RPMI8226 (cell line): Measurements from ENCODE around the gene DARS1.

Experiments
- DNase-seq: peaks from one replicate; pipeline ENCODE4 v3.0.0-alpha.2; 2015

Gene DARS1

DNA sequence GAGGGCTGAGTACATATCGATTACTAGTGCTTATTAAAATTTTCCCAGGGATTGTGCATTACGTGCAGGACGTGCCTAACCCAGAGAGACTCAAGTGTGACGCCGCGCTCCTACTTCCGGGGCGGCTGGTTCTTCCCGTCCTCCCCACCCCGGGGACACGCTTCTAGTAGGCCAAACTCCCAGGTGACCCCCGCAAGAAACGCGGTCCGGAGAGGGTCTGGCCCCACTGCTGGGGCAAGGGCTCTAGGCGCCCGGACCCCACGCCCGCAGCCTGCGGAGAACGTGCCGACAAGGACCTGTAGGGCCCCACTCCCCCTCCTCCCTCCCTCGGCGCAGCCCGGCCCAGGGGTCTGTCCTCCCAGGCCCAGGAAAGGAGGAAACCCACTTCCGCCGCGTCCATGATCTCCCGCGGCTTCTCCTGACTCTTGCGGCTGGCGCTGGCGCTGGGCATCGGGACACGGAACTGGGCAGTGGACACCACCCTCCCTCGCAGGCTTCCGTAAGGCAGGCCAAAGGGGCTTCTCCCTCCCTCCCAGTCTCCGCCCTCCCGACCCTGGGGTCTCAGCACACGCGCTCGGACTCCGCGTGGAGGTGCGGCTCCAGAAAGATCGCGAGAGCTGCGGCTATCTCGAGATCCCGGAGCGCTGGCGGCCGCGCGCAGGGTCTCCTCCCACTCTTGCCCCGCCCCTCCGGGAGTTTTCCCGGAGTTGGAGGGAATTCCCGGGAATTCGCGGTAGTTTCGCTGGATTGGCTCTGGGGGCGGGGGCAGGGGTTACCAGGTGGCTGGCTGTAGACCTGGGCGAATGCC is at the start of gene DARS1:
Gene DARS1, minus strand, starts transcription at position 609 of the 808 bp plus-strand sequence. Its CDS starts 158 bp downstream, at position 451.
- DNase-seq = peak; percentile 92

DNA sequence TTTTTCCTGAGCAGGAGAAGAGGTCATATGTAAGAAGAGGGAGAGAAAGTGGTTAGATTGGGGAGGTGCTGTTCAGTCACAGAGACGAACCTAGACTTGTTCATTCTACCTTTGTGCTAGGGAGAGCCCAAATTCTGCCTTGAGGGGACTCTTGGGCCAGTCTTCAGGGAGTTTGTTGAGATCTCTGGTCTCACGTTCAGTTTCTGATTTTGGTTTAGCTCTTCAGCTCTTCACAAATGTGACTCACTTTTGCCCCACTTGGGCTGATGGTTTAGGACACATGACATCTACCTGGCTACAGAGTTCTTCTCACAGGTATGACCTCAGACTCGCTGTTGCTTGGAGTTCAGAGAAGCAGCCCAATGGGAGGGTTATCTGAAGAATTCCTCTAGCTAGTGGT is 49.2 kb upstream of the DARS1 start:
- no peak for DNase-seq

- no peak for DNase-seq
These were observed 47.5 kb upstream of the DARS1 start for GRCh38 chr2:136032817-136033535.

- DNase-seq = no peak
These were observed 46.8 kb upstream of the DARS1 start for GRCh38 chr2:136032192-136032591.

DNA sequence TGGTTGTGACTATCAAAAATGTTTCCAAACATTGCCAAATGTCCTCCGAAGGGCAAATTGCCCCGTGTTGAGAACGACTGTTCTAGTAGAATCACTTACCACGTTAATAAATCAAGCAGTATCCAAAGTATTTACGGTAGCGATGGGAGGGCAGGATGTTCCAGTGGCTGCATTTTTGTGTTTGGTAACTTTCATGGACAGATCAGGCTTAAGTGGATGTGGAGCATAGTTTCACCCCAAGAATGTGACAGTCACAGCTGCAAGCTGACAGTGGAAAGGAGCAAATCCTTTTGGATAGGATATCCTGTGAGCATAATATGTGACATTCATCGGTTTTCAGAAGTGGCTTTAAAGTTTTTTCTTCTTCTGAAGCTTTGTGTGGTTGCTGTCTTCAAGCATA is 46.3 kb upstream of the DARS1 start:
- no peak for DNase-seq

- no peak for DNase-seq
These were observed 45.0 kb upstream of the DARS1 start for GRCh38 chr2:136030406-136030805.

GRCh38 chr2:136029149-136029548 is 43.7 kb upstream of the DARS1 start:
- no peak for DNase-seq

DNA sequence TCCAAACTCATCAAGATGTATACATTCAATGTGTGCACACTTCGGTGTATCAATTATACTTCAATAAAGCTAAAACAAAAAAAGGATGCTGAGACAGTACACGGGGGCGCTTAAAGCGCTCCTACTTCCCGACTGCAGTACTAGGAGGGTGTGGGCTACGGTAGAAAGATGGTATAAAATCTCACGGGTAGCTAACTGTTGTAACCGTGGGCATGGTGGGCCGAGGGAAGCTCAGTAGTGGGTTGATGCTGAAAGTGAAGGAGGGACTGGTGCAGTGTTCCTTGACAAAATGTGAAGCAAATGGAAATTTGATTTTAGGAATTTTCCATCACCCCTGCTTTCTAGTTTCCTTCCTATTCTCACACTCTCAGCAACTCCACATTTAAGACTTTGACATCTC is 42.6 kb upstream of the DARS1 start:
- DNase-seq = no peak

- no peak for DNase-seq
These were observed 41.7 kb upstream of the DARS1 start for GRCh38 chr2:136027112-136027511.

DNA sequence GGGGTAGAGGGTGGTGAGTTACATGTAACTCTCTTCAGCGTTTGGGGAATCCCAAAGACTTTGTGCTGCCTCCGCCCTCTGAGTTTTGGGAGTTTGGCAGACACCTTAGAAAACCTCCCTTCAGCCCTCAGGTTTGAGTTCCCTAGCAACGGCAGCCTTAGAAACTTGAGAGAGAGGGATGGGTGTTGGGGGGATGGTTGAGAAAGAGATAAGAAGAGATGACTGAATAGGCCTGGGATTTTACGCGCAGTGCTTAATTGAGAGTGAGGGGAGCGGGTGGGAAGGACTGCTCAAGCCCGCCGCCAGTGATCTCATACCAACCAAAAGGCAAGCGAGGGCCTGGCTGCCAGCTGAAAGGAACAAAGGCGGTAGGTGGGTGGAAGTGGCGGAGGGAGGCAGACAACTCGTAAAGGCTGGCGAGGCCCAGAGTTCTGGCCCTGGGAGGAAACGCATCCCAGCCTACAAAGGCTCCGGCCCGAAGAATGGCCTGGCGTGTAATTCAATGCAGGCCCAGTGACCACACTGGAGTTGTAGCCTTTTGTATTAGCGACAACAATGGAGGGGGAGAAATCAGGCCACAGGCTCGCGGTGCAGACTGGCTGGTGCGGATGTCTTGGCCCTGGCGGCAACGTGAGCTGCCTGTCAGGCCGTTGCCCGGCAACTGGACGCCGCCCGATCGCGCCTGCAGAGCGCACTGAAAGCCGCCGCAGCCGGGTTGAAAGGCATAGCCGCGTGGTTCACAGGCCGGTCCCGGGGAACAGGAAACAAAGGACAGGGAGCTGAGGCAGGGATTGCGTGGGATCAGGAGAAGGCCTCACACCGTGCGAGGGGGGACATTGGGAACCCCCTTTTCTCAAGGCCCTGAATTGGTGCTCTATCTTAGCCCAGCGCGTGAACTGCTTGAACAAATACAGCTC is 39.9 kb upstream of the DARS1 start:
- DNase-seq = no peak

- no peak for DNase-seq
These were observed 39.2 kb upstream of the DARS1 start for GRCh38 chr2:136024616-136025015.

- no peak for DNase-seq
These were observed 38.8 kb upstream of the DARS1 start for GRCh38 chr2:136024185-136024584.

GRCh38 chr2:136023416-136023815 is 38.0 kb upstream of the DARS1 start:
- no peak for DNase-seq

GRCh38 chr2:136022396-136023146 is 37.1 kb upstream of the DARS1 start:
- no peak for DNase-seq

DNA sequence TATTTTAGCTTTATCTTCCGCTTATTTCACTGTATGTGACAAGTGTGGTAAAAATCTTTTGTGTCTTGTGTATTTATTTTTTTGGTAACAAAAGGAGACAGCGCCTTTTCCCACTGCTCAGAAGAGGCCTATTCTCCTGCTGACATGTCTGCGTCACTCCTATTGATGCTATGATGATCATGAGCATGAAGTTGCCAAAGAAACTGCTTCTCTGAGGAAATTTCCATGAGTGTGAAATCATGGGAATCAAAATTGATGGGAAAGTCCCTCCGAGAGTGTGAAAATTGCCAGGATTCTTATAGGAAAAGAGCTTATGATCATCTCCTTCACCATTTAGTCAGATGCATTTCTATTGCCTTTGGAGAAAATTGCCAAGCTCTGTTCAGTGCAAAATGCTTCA is 36.5 kb upstream of the DARS1 start:
- no peak for DNase-seq

GRCh38 chr2:136021406-136021805 is 36.0 kb upstream of the DARS1 start:
- no peak for DNase-seq

DNA sequence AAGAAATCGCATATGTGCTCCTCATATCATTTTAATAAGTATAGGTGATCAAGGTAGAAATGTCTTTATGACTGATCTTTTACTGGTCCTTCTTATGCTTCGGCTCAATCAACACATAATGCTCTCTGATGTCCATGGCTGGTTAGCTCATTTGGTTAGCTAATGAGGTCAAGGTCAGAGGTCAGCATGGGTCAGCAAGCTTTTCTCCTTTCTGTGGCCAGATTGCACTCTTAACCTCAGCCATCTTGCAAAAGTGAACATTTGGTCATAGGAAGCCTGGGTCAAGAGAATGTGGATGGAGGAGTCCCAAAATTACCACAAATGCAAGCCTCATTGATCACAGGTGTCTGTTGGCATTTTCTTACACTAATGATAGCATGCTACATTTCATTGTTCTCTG is 35.4 kb upstream of the DARS1 start:
- DNase-seq = no peak

DNA sequence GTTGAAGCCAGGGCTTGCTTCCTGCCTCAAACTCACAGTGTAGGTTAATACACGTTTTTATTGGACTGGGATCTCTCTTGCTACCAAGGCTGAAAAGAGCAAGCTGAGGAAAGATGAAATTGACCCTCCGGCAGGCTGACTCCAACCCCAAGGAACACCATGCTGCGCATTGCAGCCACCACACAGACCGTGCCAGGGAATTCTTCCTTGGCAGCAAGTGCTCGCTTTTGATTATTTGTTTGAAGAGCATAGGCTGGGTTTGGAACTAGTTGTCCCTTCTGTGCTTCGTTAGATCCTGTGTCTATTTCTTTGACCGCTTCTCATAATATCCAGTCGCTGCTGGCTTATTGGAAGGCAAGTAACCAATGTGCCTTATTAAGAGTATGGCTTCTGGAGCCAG is 34.4 kb upstream of the DARS1 start:
- DNase-seq = no peak

GRCh38 chr2:136019306-136019705 is 33.9 kb upstream of the DARS1 start:
- DNase-seq = no peak

DNA sequence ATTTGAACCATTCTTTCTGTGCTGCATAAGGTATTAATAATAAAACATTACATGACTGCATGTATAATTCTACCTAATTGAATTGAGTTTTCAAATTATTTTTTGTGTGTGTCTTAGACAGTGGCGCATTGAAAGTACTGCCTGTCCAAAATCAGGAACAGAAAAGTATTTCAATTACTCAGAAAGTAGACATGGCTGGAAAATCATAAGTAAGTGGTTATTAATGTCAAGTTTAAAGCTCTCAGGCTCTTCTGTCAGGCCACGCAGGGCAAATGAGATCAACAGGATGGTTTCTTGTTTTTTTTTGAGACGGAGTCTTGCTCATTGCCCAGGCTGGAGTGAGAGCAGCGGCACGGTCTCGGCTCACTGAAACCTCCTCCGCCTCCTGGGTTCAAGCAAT is 32.4 kb upstream of the DARS1 start:
- DNase-seq = no peak

DNA sequence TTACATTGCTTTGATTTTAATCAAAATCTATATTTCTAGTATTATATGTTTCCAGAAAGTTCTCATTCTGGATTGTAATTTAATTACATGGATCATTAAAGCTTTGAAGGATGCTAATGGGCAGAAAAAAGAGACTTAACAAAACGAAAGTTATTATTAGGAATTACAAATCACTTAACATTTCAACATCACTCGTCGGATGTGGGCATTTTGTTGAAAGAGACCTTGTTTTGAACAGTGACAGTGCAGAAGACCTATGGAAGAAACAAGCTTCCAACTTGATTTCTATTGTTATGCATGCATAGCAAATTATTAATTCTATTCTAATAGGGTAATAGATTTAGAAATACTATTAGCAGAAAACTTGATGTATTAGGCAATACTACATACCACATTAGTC is 31.4 kb upstream of the DARS1 start:
- DNase-seq = no peak

- no peak for DNase-seq
These were observed 31.0 kb upstream of the DARS1 start for GRCh38 chr2:136016427-136016826.

- DNase-seq = no peak
These were observed 30.3 kb upstream of the DARS1 start for GRCh38 chr2:136015699-136016098.
